Measurements from ENCODE around the gene ATPAF2.

Gene ATPAF2

GRCh38 chr17:18038861-18039534, at the start of gene ATPAF2, which contains the start of gene GID4:
ATPAF2 (minus strand) TSS chr17:18039168; CDS start chr17:18039013, 155 bp downstream.
GID4 (plus strand) TSS chr17:18039408; CDS start chr17:18039465, 57 bp downstream.
- DNase-seq, result peak; percentile 100

GRCh38 chr17:18087610-18088491, 48.9 kb upstream of the ATPAF2 start, which contains the start of gene DRG2:
DRG2 (plus strand) TSS chr17:18087948; CDS start chr17:18088024, 76 bp downstream.
- DNase-seq, result peak; percentile 81 to 87

- DNase-seq, result no peak
Measured at GRCh38 chr17:18084256-18084655, 45.3 kb upstream of the ATPAF2 start.

- DNase-seq, result no peak
Measured at GRCh38 chr17:18079543-18079942, 40.6 kb upstream of the ATPAF2 start.

- DNase-seq, result no peak
Measured at GRCh38 chr17:18076936-18077335, 38.0 kb upstream of the ATPAF2 start.

GRCh38 chr17:18074566-18075272, 35.8 kb upstream of the ATPAF2 start:
- DNase-seq, result no peak

GRCh38 chr17:18071751-18072150, 32.8 kb upstream of the ATPAF2 start:
- DNase-seq, result no peak

GRCh38 chr17:18070861-18071340, 31.9 kb upstream of the ATPAF2 start:
- DNase-seq, result no peak

- DNase-seq, result no peak
Measured at GRCh38 chr17:18069101-18069500, 30.1 kb upstream of the ATPAF2 start.

- no peak for DNase-seq
Measured at GRCh38 chr17:18066866-18067265, 27.9 kb upstream of the ATPAF2 start.

- no peak for DNase-seq
Measured at GRCh38 chr17:18065546-18065945, 26.6 kb upstream of the ATPAF2 start.

GRCh38 chr17:18064053-18064452, 25.1 kb upstream of the ATPAF2 start:
- DNase-seq, result no peak

- no peak for DNase-seq
Measured at GRCh38 chr17:18059283-18059682, 20.3 kb upstream of the ATPAF2 start.

GRCh38 chr17:18056214-18056613, 17.2 kb upstream of the ATPAF2 start:
- DNase-seq, result no peak

- DNase-seq, result no peak
Measured at GRCh38 chr17:18055597-18055996, 16.6 kb upstream of the ATPAF2 start.

GRCh38 chr17:18045691-18046350, 6.9 kb upstream of the ATPAF2 start:
- no peak for DNase-seq

- no peak for DNase-seq
Measured at GRCh38 chr17:18044609-18045008, 5.6 kb upstream of the ATPAF2 start.

GRCh38 chr17:18043491-18043890, 4.5 kb upstream of the ATPAF2 start:
- no peak for DNase-seq

GRCh38 chr17:18042983-18043382, 4.0 kb upstream of the ATPAF2 start:
- DNase-seq, result no peak

- DNase-seq, result no peak
Measured at GRCh38 chr17:18041776-18042175, 2.8 kb upstream of the ATPAF2 start.

GRCh38 chr17:18040261-18040858, 1.4 kb upstream of the ATPAF2 start:
- DNase-seq, result no peak

Measured in stimulated activated CD4-positive, alpha-beta T cell treated with anti-CD3 and anti-CD28 coated beads, Interleukin-4, amount 100 ng/mL, for 4 hours (primary cell).